ENCODE data around the gene KRTAP5-4. TPM values are rescaled to one million over a fixed set of nuclear protein-coding genes. Genes with fewer than 3 reads are reported as not detected.

Gene KRTAP5-4
- total RNA-seq, 4 donors from 2014 or later = not detected

DNA sequence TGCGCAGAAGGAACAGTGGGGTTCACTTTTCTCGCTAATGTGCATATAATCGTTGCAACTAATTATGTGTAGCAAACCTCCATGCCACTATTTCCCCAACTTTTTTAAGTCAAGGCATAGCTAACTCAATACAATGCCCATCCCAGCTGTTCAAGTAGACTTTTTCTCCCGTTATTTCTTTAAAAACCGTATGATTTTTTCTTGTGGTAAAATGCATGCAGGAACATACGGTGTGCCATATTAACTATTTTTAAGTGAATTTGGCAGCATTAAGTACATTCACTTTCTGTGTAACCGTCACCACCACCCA is 47.0 kb downstream of the KRTAP5-4 start:
- TF ChIP-seq, protein P1, sequence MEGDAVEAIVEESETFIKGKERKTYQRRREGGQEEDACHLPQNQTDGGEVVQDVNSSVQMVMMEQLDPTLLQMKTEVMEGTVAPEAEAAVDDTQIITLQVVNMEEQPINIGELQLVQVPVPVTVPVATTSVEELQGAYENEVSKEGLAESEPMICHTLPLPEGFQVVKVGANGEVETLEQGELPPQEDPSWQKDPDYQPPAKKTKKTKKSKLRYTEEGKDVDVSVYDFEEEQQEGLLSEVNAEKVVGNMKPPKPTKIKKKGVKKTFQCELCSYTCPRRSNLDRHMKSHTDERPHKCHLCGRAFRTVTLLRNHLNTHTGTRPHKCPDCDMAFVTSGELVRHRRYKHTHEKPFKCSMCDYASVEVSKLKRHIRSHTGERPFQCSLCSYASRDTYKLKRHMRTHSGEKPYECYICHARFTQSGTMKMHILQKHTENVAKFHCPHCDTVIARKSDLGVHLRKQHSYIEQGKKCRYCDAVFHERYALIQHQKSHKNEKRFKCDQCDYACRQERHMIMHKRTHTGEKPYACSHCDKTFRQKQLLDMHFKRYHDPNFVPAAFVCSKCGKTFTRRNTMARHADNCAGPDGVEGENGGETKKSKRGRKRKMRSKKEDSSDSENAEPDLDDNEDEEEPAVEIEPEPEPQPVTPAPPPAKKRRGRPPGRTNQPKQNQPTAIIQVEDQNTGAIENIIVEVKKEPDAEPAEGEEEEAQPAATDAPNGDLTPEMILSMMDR (IDR thresholded peaks at IDR 0.05; ENCODE audit: low read depth) = no peak

DNA sequence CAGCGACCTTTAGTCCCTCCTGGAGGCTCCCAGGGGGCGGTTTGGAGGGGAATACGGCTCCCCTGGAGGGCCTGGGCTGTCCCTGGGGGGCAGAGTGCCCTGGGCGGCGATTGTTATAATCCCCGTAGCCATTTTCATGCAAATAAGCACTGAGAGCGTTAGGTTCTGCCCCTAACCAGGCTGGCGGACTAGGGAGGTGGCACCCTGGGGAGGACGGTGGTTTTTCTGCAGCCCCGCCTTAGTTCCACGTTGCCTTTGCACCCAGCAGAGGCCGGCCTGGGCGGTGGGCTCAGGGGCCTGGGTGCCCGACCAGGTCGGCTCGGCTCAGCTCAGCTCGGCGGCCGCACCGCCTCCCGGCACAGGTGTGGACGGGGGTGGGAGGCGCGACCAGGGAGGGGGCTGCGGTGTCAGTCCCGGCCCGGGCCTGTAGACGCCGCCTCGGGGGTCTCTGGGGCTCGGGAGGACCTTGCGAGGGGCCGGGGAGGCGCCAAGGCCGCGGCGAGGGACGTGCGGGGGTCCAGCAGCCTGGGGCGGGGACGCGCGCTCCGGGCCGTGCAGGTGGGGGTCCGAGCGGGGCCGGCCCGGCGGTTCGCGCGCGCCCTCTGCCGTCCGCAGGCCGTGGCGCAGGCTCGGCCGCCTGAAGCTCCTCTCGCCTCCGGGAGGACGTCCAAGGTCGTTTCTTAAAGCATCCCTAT is 47.6 kb downstream of the KRTAP5-4 start:
- TF ChIP-seq, protein P1 (IDR thresholded peaks at IDR 0.05; ENCODE audit: low read depth) = no peak

DNA sequence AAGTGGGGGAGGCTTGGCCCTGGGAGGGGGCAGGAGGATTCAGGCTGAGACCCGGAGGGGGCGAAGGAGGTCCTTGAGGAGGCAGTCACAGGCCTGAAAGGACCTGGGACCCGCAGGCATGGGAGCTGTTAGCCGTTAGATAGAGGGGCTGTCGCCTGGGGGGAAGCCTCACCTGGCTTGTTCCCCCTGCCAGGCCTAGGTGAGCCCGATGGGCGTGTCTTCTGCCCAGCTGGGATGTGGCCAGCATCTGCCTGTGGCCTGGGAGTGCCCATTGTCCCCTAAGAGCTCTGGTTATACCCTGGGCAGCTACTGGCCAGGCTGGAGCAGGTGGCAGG is 48.1 kb downstream of the KRTAP5-4 start:
- TF ChIP-seq, protein P1 (IDR thresholded peaks at IDR 0.05; ENCODE audit: low read depth) = no peak

DNA sequence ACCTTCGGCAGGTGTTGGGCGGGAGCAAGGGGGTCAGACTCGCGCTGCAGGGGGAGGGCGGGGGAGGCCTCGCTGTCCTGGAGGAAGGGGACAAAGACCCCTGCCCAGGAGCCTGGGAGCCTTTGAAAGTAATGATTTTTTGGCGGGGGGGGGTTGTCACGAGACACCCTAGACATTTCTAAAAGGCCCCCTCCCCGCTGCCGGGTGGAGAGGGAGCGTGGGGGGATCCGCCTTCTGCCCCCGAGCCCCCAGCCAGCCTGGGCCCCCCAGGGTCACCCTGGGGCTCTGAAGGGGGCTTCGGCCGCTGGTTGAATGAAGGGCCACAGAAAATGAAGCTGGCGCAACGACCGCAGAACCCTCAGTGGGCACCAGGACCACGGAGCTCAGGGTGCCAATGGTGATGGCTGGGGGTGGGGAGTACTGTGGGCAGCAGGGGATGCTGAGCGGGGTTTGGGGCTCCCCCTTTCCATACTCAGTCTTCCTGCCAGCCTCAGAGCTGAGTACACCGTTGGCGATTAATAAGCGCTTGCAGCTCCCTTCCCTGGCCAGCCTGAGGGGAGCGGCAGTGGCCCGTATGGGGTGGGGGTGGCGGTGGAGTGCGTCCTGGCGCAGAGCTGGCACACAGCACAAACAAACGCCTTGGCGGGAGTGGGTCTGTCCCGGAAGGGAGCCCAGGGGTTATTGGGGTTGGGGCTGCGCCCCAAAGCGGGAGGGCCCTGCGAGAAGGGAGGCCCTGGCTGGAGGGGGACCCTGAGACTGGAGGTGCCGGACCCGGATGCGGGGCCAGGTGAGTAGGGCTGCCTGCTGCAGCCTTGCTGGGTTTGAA is 48.6 kb downstream of the KRTAP5-4 start:
- TF ChIP-seq, protein P1 (IDR thresholded peaks at IDR 0.05; ENCODE audit: low read depth) = no peak

DNA sequence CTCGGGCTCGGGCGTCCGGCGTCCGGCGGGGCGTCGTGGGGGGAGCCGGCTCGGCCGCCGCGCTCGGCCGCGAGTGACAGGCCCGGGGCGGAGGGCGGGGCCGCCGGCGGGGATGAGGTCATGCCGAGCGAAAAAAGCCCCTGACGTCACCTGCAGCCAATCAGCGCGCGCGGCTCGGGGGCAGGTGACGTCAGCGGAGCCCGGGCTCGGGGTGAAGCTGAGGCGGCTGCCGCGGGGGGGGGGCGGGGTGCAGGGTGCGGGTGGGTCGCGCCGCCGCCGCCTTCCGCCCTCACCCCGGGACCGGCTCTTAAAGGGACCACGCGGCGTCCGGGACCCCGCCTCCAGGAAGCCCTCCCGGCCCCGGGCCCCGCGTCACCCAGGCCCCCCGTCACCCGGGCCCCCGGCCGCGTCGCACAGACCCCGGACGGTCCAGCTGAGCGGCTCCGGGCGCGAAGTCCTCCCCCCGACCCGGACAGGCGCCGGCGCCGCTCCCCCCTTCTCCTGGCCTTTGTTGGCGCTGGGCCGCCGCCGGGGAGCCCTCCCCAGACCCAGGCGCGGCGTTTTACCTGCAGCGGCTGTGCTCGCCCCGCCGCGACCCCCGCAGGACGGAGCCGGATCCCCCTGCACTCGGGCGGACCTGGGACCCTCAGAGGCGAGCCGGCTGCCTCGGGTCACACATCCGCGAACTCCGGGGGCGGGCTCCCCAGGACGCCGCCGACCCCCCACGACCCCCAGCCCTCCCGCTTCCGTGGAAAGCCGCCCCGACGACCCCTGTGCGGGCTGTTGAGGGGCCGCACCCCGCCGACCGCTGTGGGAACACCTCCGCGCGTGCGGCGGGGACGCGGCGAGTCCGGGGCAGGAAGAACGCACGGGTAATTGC is 49.5 kb downstream of the KRTAP5-4 start, which contains the start of gene DUSP8:
Gene DUSP8, minus strand, starts transcription at position 75 of the 880 bp plus-strand sequence. CDS start 6,445 bp downstream, outside the sequence.
- TF ChIP-seq, protein P1 (IDR thresholded peaks at IDR 0.05; ENCODE audit: low read depth) = no peak

DNA sequence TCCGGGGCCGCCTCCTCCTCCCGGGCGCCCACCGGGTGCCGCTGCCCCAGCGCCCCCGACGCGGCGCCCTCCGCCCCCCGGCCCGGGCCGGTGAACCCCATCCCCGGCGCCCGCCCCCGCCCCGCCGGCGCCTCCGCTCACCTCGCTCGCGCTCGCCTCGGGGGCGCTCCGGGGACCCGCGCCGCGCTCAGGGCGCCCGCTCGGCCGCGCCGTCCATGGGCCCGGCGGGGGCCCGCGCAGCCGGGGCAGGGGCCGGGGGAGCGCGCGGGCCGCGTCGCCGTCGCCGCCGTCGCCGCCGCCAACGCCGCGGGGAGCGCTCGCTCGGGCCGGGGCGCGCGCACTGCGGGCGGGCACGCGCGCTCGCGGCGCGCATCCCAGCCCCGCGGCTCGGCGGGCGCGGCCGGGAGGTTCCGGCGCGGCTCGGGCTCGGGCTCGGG is 50.2 kb downstream of the KRTAP5-4 start:
- TF ChIP-seq, protein P1 (IDR thresholded peaks at IDR 0.05; ENCODE audit: low read depth) = no peak

Other genes starting within 250 kb of the KRTAP5-4 start
- under 1 TPM in 2 of 4 donors, not detected in 2; 0.22 to 0.49 TPM for gene BRSK2, start 232.2 kb downstream of the KRTAP5-4 start, total RNA-seq
- gene MOB2, start 135.4 kb downstream of the KRTAP5-4 start, total RNA-seq = 10 to 100 TPM; 24.5 to 59.9 (median 39.1) TPM
- 1 to 10 TPM in 2 of 4 donors, under 1 TPM in 2; 0.22 to 2.3 (median 0.74) TPM for gene DUSP8, start 49.9 kb downstream of the KRTAP5-4 start, total RNA-seq
- not detected for gene KRTAP5-1, start 36.9 kb downstream of the KRTAP5-4 start, total RNA-seq
- not detected for gene KRTAP5-2, start 23.8 kb downstream of the KRTAP5-4 start, total RNA-seq
- gene KRTAP5-3, start 13.7 kb downstream of the KRTAP5-4 start, total RNA-seq = not detected
- gene KRTAP5-5, start 7.6 kb upstream of the KRTAP5-4 start, total RNA-seq = not detected
- gene KRTAP5-6, start 75.1 kb upstream of the KRTAP5-4 start, total RNA-seq = not detected
- 1 to 10 TPM in 3 of 4 donors, not detected in 1; 1.1 to 2.4 (median 1.3) TPM for gene IFITM10, start 128.5 kb upstream of the KRTAP5-4 start, total RNA-seq
- gene CTSD, start 141.8 kb upstream of the KRTAP5-4 start, total RNA-seq = 1,000 to 10,000 TPM in 1 of 4 donors, 100 to 1,000 TPM in 3; 387 to 1,776 (median 548) TPM
- gene SYT8, start 212.9 kb upstream of the KRTAP5-4 start, total RNA-seq = not detected
- 10 to 100 TPM in 1 of 4 donors, 1 to 10 TPM in 1, not detected in 2; 1.8 to 12.6 TPM for gene TNNI2, start 216.8 kb upstream of the KRTAP5-4 start, total RNA-seq
- 100 to 1,000 TPM in 2 of 4 donors, 10 to 100 TPM in 2; 15.8 to 196 (median 73.4) TPM for gene LSP1, start 230.9 kb upstream of the KRTAP5-4 start, total RNA-seq